Calu3 (cell line): Measurements from ENCODE around the gene LENG1. TPM values are rescaled to one million over a fixed set of nuclear protein-coding genes. Genes with fewer than 3 reads are reported as not detected.
A peak's percentile ranks its signal among the peaks of the same experiment; 100 is the strongest.

ENCODE experiments used
- BruUV-seq: library from RNA; stranded (reverse); fragments of 400-500 nt; replicated peaks from 2 replicates; lab custom pipeline; 2021; lab: Mats Ljungman, UMichigan
- CTCF ChIA-PET: fragments of 300-600 bp; sonication (Branson Sonifier 250); formaldehyde crosslinking; loops from one replicate; lab custom pipeline; 2022; ENCODE audit warnings: antibody characterized with exemption; lab: Charles Lee
- DNase-seq: peaks from one replicate; pipeline ENCODE4 v3.0.0; 2022
- H3K27ac Mint-ChIP-seq: one replicate; pipeline ENCODE4 v1.8.0; 2022; ENCODE audit warnings: mixed read lengths; ENCODE audit not compliant: unreplicated experiment
- H3K27me3 Mint-ChIP-seq: one replicate; pipeline ENCODE4 v1.8.0; 2022; ENCODE audit warnings: mixed read lengths; ENCODE audit not compliant: unreplicated experiment
- H3K36me3 Mint-ChIP-seq: one replicate; pipeline ENCODE4 v1.8.0; 2022; ENCODE audit warnings: mild to moderate bottlenecking, moderate library complexity, mixed read lengths; ENCODE audit not compliant: insufficient read depth, unreplicated experiment
- H3K4me1 Mint-ChIP-seq: one replicate; pipeline ENCODE4 v1.8.0; 2022; ENCODE audit warnings: mild to moderate bottlenecking, low read depth, mixed read lengths; ENCODE audit not compliant: unreplicated experiment
- H3K4me3 Mint-ChIP-seq: one replicate; pipeline ENCODE4 v1.8.0; 2022; ENCODE audit warnings: mild to moderate bottlenecking, low read depth, moderate library complexity, mixed read lengths; ENCODE audit not compliant: unreplicated experiment
- H3K9me3 Mint-ChIP-seq: one replicate; pipeline ENCODE4 v1.8.0; 2022; ENCODE audit warnings: low read depth, mixed read lengths; ENCODE audit not compliant: unreplicated experiment
- intact Hi-C: fragments of 100-400 bp; cut with micrococcal nuclease; formaldehyde crosslinking; loops from one replicate; pipeline ENCODE4 v1.10.0; 2022; ENCODE audit not compliant: unreplicated experiment
- total RNA-seq: library from RNA; stranded (reverse); gene quantifications from 2 replicates; pipeline ENCODE4 v1.2.3, GENCODE V29; 2022
- TF ChIP-seq, protein P1 (sequence below): fragments of 200-600 bp; IDR thresholded peaks from one replicate; pipeline ENCODE4 v1.8.0; 2022; ENCODE audit warnings: antibody characterized with exemption; ENCODE audit not compliant: unreplicated experiment

Gene LENG1
- total RNA-seq, 1 experiment from 2014 or later = 10.7 TPM

DNA sequence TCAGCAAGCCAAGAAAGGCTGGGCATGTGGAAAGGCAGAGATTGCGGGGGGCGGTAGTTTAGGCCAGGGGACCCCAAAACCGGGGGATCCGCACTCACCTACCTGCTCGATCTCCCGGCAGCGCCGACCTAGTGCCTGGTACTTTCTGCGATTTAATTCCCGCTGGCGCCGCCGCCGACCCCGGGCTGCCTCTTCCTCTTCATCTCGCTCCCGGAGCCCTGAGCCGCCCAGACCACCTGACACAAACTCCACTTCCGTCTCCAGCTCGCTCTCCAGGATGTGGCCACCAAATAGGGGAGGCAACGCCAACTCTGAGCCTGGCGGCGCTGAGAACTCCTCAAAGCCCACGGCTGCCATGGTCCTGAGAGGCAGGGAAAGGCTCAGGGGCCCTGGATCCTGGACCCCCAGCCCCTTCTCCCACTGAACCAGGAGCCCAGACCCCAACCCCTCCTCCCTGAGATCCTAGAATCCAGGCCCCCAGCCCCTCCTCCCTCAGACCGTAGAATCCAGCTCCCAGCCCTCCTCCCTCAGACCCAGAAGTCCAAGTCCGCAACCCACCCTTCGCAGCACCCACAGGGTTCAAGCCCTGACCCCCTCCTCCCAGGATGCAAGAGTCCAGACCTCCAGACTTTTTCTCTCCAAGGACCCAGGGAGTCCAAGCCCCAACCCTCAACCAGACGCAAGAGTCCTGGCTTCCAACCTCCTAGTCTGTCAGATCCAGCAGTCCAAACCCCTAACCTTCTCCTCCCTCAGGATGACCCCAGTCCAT lies 45.0 kb downstream of the LENG1 start:
- TF ChIP-seq, protein P1, sequence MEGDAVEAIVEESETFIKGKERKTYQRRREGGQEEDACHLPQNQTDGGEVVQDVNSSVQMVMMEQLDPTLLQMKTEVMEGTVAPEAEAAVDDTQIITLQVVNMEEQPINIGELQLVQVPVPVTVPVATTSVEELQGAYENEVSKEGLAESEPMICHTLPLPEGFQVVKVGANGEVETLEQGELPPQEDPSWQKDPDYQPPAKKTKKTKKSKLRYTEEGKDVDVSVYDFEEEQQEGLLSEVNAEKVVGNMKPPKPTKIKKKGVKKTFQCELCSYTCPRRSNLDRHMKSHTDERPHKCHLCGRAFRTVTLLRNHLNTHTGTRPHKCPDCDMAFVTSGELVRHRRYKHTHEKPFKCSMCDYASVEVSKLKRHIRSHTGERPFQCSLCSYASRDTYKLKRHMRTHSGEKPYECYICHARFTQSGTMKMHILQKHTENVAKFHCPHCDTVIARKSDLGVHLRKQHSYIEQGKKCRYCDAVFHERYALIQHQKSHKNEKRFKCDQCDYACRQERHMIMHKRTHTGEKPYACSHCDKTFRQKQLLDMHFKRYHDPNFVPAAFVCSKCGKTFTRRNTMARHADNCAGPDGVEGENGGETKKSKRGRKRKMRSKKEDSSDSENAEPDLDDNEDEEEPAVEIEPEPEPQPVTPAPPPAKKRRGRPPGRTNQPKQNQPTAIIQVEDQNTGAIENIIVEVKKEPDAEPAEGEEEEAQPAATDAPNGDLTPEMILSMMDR = no peak
- Mint-ChIP-seq H3K36me3 (peaks cover 79% of the 10 kb centered on the region), H3K4me3 (peak overlapping the region; percentile 82), H3K27ac (peak overlapping the region; percentile 93), H3K27me3 (no peaks in the 10 kb centered on the region), H3K4me1 (peaks cover 27% of the 10 kb centered on the region), H3K9me3 (no peaks in the 10 kb centered on the region)
- intact Hi-C loops = loop anchor here (10.0 kb wide), 1 partner anchor 130 kb away; no protein-coding TSS in a partner anchor
- no TSS peak for BruUV-seq
- CTCF ChIA-PET = interaction anchor here (2.3 kb wide), 1 partner anchor 22 kb away, joined by 10 read pairs; the partner anchor contains the start of gene CNOT3
- peak; percentile 55 for DNase-seq

DNA sequence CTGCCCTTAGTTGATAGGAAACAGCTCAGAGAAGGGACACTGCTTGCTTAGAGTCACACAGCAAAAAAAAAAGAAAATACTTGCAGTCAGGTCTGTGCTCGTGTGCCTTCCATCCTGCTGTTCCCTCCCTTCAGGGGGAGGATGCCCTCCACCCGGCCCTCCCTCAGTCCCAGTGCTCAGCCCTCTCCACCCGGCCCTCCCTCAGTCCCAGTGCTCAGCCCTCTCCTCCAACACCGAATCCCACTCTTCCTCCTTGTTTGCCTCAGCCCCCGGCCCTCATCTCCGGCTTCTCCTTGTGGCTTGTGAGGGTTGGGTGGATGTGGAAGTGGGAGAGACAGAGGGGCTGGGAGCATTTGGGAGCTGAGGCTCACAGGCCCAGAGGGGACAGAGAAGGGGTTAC lies 49.9 kb downstream of the LENG1 start:
- Mint-ChIP-seq H3K36me3 (peaks cover 74% of the 10 kb centered on the region), H3K4me3 (no peak overlapping the region), H3K9me3 (no peaks in the 10 kb centered on the region), H3K4me1 (peaks cover 7% of the 10 kb centered on the region), H3K27me3 (no peaks in the 10 kb centered on the region), H3K27ac (no peak overlapping the region)
- CTCF ChIA-PET = interaction anchor here (0.7 kb wide), 1 partner anchor 227 kb away, joined by 3 read pairs; the partner anchor contains the start of gene PRKCG
- intact Hi-C loops = loop anchor here (10.0 kb wide), 1 partner anchor 125 kb away; no protein-coding TSS in a partner anchor
- no peak for DNase-seq
- no TSS peak for BruUV-seq
- TF ChIP-seq, protein P1 = no peak

DNA sequence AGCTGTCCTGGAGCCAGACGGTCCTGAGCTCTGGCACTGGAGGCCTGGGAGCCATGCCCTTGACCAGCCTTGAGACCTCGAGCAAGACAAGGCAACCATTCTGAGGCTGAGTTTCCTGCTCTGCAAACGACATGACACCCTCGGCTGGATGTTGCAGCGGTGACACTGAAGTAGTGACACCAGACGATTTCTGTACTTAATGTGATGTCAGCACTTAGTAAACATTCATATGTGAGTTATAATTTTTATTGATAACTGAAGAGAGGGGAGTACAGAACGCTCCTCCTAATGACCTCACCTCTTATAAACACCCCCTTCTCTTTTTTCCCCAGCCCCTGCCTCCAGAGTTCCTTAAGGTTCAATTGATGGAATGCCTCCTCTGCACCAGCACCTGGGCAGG lies 51.0 kb downstream of the LENG1 start:
- no peaks in the 10 kb centered on the region for H3K27me3 Mint-ChIP-seq
- no peaks in the 10 kb centered on the region for H3K9me3 Mint-ChIP-seq
- no peak for DNase-seq
- BruUV-seq = no TSS peak
- H3K36me3 Mint-ChIP-seq = peaks cover 69% of the 10 kb centered on the region
- no peaks in the 10 kb centered on the region for H3K4me1 Mint-ChIP-seq
- CTCF ChIA-PET = interaction anchor here (0.6 kb wide), 1 partner anchor 20 kb away, joined by 3 read pairs; no protein-coding TSS in a partner anchor
- no peak overlapping the region for H3K4me3 Mint-ChIP-seq
- intact Hi-C loops = no loop called here
- no peak overlapping the region for H3K27ac Mint-ChIP-seq
- TF ChIP-seq, protein P1 = no peak

DNA sequence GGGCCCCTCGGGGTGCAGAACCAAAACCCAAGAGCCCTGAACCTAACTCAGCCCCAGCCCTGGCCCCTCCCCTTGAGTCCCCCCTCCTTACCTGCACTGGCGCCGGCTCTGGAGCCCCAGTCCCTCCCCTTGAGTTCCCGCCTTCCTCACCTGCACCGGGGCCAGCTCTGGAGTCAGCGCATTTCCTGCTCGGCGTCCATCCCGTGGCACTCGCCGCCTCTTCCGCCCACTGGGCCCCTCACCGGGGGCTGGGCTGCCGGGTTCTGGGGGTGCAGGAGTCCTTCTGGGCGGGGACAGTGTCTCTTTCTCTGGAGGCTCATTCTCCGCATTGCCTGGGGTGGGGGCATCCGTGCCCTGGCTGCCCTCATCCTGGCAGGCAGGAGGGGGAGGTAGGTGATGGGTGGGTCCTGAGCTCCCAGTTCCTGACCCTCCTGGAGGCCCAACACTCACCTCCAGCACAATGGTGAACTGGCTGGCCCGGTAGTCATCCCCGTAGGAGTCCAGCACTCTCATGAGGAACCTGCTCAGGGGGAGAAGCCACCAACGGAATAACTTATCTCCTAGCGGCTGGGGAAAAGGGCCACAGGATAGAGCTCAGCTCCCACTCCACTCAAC lies 51.5 kb downstream of the LENG1 start:
- CTCF ChIA-PET = interaction anchor here (0.6 kb wide), 1 partner anchor 19 kb away, joined by 3 read pairs; no protein-coding TSS in a partner anchor
- BruUV-seq = no TSS peak
- peak overlapping the region; percentile 21 for H3K27ac Mint-ChIP-seq
- no peaks in the 10 kb centered on the region for H3K27me3 Mint-ChIP-seq
- H3K9me3 Mint-ChIP-seq = no peaks in the 10 kb centered on the region
- peaks cover 71% of the 10 kb centered on the region for H3K36me3 Mint-ChIP-seq
- TF ChIP-seq, protein P1 = no peak
- intact Hi-C loops = no loop called here
- no peak for DNase-seq
- H3K4me1 Mint-ChIP-seq = no peaks in the 10 kb centered on the region
- peak overlapping the region; percentile 35 for H3K4me3 Mint-ChIP-seq
